Epithelial cell of proximal tubule (primary cell): Measurements from ENCODE around the gene TENM3. TPM values are rescaled to one million over a fixed set of nuclear protein-coding genes. Genes with fewer than 3 reads are reported as not detected.

ENCODE experiments used
- DNase-seq: peaks from one replicate; pipeline ENCODE4 v3.0.0-alpha.2; 2011; ENCODE audit warnings: low read depth
- H3K4me3 ChIP-seq: 2 replicates; pipeline ENCODE4 v1.5.1; 2011; ENCODE audit warnings: low read depth, mild to moderate bottlenecking, low read length
- total RNA-seq: library from RNA; depleted of rRNA; stranded (reverse); fragments of >200 nt; gene quantifications from 2 replicates; pipeline ENCODE4 v1.2.3, GENCODE V29; 2015
- TF ChIP-seq, protein P1 (sequence below): conservative IDR thresholded peaks from 2 replicates; pipeline ENCODE4 v1.5.1; 2012; ENCODE audit warnings: low read depth, mild to moderate bottlenecking, low read length

TENM3 gene
- total RNA-seq, 1 donor from 2014 or later: 2.4 TPM

DNA sequence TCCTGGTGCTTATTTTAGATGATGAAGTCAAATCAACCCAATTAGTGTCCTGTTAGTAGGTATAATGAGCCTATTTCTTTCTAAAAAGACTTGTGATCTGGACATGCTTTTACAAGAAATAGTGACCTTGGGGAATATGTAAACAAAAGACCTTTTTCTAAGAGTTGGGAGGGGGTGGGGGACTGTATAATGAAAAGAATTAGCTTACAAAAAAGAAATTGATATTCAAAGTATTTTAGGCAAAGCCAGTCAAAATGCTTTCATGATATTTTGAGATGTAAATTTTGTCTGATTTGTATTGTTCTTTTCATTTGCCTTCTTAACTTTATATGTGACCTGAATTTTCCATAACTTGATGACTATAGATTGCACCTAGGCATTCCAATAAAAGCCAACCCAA is 559.4 kb downstream of the TENM3 start:
- H3K4me3 ChIP-seq: no peak overlapping the region
- TF ChIP-seq, protein P1, sequence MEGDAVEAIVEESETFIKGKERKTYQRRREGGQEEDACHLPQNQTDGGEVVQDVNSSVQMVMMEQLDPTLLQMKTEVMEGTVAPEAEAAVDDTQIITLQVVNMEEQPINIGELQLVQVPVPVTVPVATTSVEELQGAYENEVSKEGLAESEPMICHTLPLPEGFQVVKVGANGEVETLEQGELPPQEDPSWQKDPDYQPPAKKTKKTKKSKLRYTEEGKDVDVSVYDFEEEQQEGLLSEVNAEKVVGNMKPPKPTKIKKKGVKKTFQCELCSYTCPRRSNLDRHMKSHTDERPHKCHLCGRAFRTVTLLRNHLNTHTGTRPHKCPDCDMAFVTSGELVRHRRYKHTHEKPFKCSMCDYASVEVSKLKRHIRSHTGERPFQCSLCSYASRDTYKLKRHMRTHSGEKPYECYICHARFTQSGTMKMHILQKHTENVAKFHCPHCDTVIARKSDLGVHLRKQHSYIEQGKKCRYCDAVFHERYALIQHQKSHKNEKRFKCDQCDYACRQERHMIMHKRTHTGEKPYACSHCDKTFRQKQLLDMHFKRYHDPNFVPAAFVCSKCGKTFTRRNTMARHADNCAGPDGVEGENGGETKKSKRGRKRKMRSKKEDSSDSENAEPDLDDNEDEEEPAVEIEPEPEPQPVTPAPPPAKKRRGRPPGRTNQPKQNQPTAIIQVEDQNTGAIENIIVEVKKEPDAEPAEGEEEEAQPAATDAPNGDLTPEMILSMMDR: no peak
- DNase-seq: no peak

DNA sequence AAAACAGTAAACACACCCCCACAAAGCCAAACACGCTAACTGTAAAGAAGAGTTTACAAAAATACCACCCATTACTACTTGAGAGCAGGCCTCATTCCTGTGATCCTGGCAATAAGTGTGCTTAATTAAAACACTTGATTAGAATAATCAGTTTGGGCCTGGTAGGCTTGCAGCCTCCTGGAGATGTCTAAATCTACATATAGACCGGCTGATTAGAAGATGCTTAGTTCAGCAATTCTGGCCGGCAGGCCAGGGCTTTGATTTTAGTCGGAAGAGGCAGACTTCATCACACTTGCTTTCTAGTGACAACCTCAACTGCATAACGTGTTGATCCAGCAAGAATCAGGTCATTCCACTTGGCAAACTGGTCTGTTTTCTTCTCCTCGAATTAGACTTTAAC is 560.0 kb downstream of the TENM3 start:
- TF ChIP-seq, protein P1: no peak
- DNase-seq: no peak
- H3K4me3 ChIP-seq: no peak overlapping the region

DNA sequence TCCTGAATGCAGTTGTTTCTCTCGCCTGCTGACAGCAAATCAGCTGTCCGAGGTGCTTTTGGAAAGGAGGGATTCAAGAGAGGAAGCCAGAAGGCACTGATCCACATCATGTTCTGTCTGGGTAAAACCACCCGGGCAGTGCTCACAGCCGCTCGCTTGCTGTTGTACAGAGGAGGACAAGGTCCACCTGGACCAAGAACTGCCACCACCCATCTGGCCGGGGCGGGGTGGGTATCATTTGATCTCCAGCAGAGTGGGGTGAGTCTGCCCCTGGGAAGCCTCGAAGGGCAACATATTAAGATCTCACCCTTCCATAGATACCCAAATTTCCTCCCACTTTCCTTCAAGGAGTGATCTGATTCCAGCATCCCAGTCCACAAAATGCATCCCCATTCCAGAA is 560.9 kb downstream of the TENM3 start:
- DNase-seq: no peak
- no peak overlapping the region for H3K4me3 ChIP-seq
- TF ChIP-seq, protein P1: no peak

DNA sequence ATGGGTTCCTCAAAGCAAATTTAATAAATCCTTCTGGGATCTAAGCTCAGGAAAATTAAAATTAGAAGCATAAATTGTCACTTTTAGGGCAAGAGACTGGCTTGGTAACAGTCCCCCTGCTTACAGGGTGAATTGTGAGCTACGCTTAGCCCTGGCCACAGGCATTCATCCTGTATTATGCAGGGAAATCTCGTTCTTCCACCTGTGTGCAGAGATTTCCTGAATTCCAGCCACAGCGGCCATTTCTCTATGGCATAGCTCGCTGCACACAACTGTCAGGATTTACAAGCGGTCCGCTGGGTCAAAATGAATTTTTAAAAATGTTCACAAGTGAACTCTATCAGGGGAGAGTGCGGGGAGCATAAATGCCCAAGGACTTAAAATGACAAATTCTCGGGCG is 562.1 kb downstream of the TENM3 start:
- DNase-seq: no peak
- H3K4me3 ChIP-seq: peak overlapping the region; percentile 14
- TF ChIP-seq, protein P1: no peak

DNA sequence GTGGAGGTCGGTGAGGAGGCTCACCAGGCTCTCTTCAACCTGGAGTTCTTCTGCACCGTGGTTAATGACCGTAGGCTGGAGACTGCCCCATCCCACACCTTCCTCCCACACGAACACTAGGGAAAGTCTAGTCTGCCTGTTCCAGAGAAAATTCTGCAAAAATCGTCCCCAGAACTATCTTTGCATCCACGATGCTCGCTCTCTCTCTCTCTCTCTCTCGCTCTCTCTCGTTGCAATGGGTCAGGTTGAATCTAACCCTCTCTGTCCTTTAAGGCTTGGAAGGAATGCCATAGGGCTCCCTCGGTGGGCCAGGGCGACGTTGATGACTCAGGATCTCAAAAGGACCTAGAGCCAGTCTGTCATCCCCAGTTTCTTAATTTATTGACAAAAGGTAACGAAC is 562.5 kb downstream of the TENM3 start:
- peak overlapping the region; percentile 14 for H3K4me3 ChIP-seq
- no peak for DNase-seq
- TF ChIP-seq, protein P1: no peak

DNA sequence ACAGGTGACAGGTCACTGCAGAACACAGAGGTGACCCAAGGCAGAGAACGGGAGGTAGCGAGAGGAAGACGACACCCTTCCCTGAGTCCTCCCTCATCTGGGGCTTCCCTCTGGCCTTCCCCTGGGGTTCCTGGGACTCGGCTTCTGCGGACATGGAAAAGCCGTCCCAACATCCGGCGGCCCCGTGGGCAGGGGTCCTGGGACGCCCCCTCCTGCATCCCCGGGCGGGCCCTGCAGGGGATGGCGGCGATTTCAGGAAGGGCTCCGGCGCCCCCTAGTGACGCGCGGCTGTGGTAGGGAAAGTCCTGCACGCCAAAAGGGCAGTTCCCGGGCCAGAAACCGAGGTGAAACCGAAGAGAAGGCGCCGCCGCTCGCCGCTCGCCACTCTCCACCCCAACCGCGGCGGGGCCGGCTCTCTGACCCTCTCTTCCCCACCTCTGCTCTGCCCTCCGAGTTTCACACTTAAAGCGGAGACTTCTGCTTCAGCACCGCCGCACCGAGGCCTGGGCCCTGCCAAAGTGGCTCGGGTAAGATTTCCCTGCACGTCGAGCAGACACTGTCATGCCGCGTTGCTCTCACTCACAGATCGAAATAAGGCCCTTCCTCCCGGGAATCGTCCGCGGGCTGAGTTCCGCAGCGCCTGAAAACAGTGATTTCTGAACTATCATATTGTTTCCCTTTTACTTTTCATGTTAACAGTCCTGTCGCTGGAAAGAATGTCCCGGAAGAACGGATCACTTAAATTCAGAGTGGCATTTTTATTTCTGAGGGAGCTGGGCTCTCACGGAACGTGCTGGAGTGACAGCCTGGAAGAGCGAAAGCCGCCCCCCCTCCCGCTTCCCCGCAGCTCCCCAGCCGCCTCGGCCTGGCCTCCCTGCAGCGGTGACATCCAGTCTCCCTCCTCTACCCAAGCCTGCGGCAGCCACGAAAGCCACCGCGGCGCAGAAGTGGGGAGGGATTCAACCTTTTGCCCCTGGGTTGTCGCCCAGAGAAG is 563.4 kb downstream of the TENM3 start:
- TF ChIP-seq, protein P1: peak; percentile 85
- no peak for DNase-seq
- peak overlapping the region; percentile 59 for H3K4me3 ChIP-seq
